Measurements from ENCODE around the gene CERS2. TPM values are rescaled to one million over a fixed set of nuclear protein-coding genes. Genes with fewer than 3 reads are reported as not detected.

CERS2 gene
- total RNA-seq, 1 experiment from 2014 or later, result 226 TPM

DNA sequence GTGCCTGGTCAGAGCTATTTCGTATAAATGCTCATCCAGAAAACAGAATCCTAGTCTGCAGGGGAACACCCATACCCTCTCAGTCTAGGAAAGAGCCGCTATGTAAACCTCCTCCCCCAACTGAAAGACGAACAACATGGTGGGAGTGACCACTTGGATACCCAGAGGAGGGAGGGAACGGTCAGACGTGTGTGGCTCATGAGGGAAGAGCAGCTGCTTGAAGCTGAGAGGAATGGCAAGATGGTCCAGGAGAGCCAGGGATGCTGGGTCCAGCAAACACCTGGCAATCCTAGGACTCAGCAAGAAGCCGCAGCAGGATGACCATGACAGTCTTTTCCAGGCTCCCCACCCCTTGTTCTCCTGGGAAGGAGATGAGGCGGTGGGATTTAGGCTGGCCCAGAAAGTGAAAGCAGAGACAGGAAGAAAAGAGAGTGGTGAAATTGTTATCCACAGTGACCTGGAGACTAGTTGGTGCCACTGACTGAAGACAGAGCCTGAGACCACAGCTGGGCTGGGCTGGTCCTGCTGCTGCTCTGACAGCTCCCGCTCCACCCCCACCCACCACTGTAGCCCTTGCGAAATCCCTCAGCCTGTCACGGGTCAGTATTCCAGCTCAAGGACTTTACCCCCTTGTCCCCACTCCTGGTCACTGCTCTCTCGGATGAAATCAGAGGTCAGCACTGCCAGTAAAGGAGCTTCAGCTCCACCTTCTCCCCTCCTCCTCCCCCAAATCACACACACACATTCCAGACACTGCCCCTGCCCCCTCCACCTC lies 3.6 kb downstream of the CERS2 start:
- peak; percentile 52 for DNase-seq
- H3K9me3 Mint-ChIP-seq (ENCODE audit: low read depth, unreplicated experiment), result no peaks in the 10 kb centered on the region
- peaks cover 30% of the 10 kb centered on the region for H3K4me1 Mint-ChIP-seq (ENCODE audit: low read depth, unreplicated experiment)
- peaks cover 67% of the 10 kb centered on the region for H3K36me3 Mint-ChIP-seq (ENCODE audit: insufficient read depth, unreplicated experiment)
- peak overlapping the region; percentile 82 for H3K4me3 Mint-ChIP-seq (ENCODE audit: low read depth, unreplicated experiment)
- no peak overlapping the region for H3K27ac Mint-ChIP-seq (ENCODE audit: unreplicated experiment)
- TF ChIP-seq CTCF (IDR thresholded peaks at IDR 0.05; ENCODE audit: unreplicated experiment), result no peak
- no TSS peak for BruUV-seq (replicated peaks)
- CTCF ChIA-PET, result interaction anchor here (1.0 kb wide), 1 partner anchor 33 kb away, joined by 3 read pairs; no protein-coding TSS in a partner anchor
- intact Hi-C loops (cut with micrococcal nuclease; ENCODE audit: unreplicated experiment), result no loop called here
- no peaks in the 10 kb centered on the region for H3K27me3 Mint-ChIP-seq (ENCODE audit: unreplicated experiment)

DNA sequence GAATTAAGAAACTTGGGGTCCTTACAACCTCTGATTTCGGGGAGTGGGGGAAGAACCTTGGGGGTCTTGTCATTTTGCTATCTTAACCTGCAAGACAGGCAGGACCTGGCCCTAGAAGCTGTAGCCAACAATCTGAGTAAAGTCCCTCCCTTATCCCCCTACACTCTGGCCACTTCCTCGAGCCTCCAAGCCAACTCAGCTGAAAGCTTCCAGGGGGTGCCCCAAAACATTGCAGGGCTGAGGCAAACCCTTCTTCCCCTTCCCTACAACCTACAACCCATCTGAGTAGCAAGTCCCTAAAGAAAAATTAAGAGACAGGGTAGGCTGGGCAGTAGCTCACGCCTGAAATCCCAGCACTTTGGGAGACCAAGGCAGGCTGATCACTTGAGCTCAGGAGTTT lies 5.0 kb downstream of the CERS2 start:
- no peaks in the 10 kb centered on the region for H3K9me3 Mint-ChIP-seq (ENCODE audit: low read depth, unreplicated experiment)
- peaks cover 66% of the 10 kb centered on the region for H3K36me3 Mint-ChIP-seq (ENCODE audit: insufficient read depth, unreplicated experiment)
- intact Hi-C loops (cut with micrococcal nuclease; ENCODE audit: unreplicated experiment), result no loop called here
- peaks cover 30% of the 10 kb centered on the region for H3K4me1 Mint-ChIP-seq (ENCODE audit: low read depth, unreplicated experiment)
- no TSS peak for BruUV-seq (replicated peaks)
- H3K27me3 Mint-ChIP-seq (ENCODE audit: unreplicated experiment), result no peaks in the 10 kb centered on the region
- CTCF ChIA-PET, result interaction anchor here (0.5 to 1.0 kb wide), 4 partner anchors 9 to 516 kb away, joined by 3 to 4 read pairs (median 3); no protein-coding TSS in a partner anchor
- DNase-seq, result no peak
- H3K27ac Mint-ChIP-seq (ENCODE audit: unreplicated experiment), result no peak overlapping the region
- TF ChIP-seq CTCF (IDR thresholded peaks at IDR 0.05; ENCODE audit: unreplicated experiment), result no peak
- no peak overlapping the region for H3K4me3 Mint-ChIP-seq (ENCODE audit: low read depth, unreplicated experiment)

GRCh38 chr1:150968491-150968890 lies 6.1 kb downstream of the CERS2 start:
- Mint-ChIP-seq H3K27ac (ENCODE audit: unreplicated experiment) (no peak overlapping the region), H3K36me3 (ENCODE audit: insufficient read depth, unreplicated experiment) (peaks cover 71% of the 10 kb centered on the region), H3K9me3 (ENCODE audit: low read depth, unreplicated experiment) (no peaks in the 10 kb centered on the region), H3K27me3 (ENCODE audit: unreplicated experiment) (no peaks in the 10 kb centered on the region), H3K4me3 (ENCODE audit: low read depth, unreplicated experiment) (no peak overlapping the region), H3K4me1 (ENCODE audit: low read depth, unreplicated experiment) (peaks cover 30% of the 10 kb centered on the region)
- TF ChIP-seq CTCF (IDR thresholded peaks at IDR 0.05; ENCODE audit: unreplicated experiment), result no peak
- intact Hi-C loops (cut with micrococcal nuclease; ENCODE audit: unreplicated experiment), result no loop called here
- BruUV-seq (replicated peaks), result no TSS peak
- CTCF ChIA-PET, result no interaction called here
- no peak for DNase-seq

GRCh38 chr1:150967936-150968335 lies 6.7 kb downstream of the CERS2 start:
- H3K4me1 Mint-ChIP-seq (ENCODE audit: low read depth, unreplicated experiment), result peaks cover 26% of the 10 kb centered on the region
- no TSS peak for BruUV-seq (replicated peaks)
- H3K4me3 Mint-ChIP-seq (ENCODE audit: low read depth, unreplicated experiment), result no peak overlapping the region
- no peaks in the 10 kb centered on the region for H3K9me3 Mint-ChIP-seq (ENCODE audit: low read depth, unreplicated experiment)
- H3K27ac Mint-ChIP-seq (ENCODE audit: unreplicated experiment), result no peak overlapping the region
- DNase-seq, result no peak
- intact Hi-C loops (cut with micrococcal nuclease; ENCODE audit: unreplicated experiment), result no loop called here
- CTCF ChIA-PET, result no interaction called here
- H3K27me3 Mint-ChIP-seq (ENCODE audit: unreplicated experiment), result no peaks in the 10 kb centered on the region
- peaks cover 68% of the 10 kb centered on the region for H3K36me3 Mint-ChIP-seq (ENCODE audit: insufficient read depth, unreplicated experiment)
- no peak for TF ChIP-seq CTCF (IDR thresholded peaks at IDR 0.05; ENCODE audit: unreplicated experiment)

Measured in Calu3 (cell line).